Measurements from ENCODE around the gene AKAP13. TPM values are rescaled to one million over a fixed set of nuclear protein-coding genes. Genes with fewer than 3 reads are reported as not detected.

Gene AKAP13
- total and polyA plus RNA-seq, 2 of the 13 experiments (the other 11 are each of a cell fraction or from before 2014, with no cell fraction given), result 6.7 to 27.1 TPM

- peak; percentile 32; the same call in 1 of the 2 replicates for TF ChIP-seq ARID5B (CRISPR knock-in tag; IDR thresholded peaks at IDR 0.05)
- TF ChIP-seq ZNF317 (CRISPR knock-in tag; IDR thresholded peaks at IDR 0.05), result no peak
- TF ChIP-seq ZNF235 (CRISPR knock-in tag; IDR thresholded peaks at IDR 0.05; ENCODE audit: borderline replicate concordance), result no peak
- no peak for TF ChIP-seq ZNF263 (CRISPR knock-in tag; IDR thresholded peaks at IDR 0.05)
- TF ChIP-seq KLF9 (CRISPR knock-in tag; IDR thresholded peaks at IDR 0.05; ENCODE audit: low read depth), result no peak
- TF ChIP-seq ZNF746 (CRISPR knock-in tag; IDR thresholded peaks at IDR 0.05), result no peak
- TF ChIP-seq ZNF816 (CRISPR knock-in tag; IDR thresholded peaks at IDR 0.05; ENCODE audit: borderline replicate concordance), result no peak
- TF ChIP-seq ZNF576 (CRISPR knock-in tag; IDR thresholded peaks at IDR 0.05), result no peak
- TF ChIP-seq ZNF770 (CRISPR knock-in tag; IDR thresholded peaks at IDR 0.05), result no peak
- no peak for TF ChIP-seq SMAD9 (CRISPR knock-in tag; IDR thresholded peaks at IDR 0.05)
- TF ChIP-seq FLYWCH1 (CRISPR knock-in tag; IDR thresholded peaks at IDR 0.05), result no peak
- peak; percentile 66 for TF ChIP-seq POGZ (CRISPR knock-in tag; IDR thresholded peaks at IDR 0.05)
- TF ChIP-seq, protein P1, sequence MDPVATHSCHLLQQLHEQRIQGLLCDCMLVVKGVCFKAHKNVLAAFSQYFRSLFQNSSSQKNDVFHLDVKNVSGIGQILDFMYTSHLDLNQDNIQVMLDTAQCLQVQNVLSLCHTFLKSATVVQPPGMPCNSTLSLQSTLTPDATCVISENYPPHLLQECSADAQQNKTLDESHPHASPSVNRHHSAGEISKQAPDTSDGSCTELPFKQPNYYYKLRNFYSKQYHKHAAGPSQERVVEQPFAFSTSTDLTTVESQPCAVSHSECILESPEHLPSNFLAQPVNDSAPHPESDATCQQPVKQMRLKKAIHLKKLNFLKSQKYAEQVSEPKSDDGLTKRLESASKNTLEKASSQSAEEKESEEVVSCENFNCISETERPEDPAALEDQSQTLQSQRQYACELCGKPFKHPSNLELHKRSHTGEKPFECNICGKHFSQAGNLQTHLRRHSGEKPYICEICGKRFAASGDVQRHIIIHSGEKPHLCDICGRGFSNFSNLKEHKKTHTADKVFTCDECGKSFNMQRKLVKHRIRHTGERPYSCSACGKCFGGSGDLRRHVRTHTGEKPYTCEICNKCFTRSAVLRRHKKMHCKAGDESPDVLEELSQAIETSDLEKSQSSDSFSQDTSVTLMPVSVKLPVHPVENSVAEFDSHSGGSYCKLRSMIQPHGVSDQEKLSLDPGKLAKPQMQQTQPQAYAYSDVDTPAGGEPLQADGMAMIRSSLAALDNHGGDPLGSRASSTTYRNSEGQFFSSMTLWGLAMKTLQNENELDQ (CRISPR knock-in tag; IDR thresholded peaks at IDR 0.05; ENCODE audit: borderline replicate concordance), result no peak
- TF ChIP-seq ELF3 (CRISPR knock-in tag; IDR thresholded peaks at IDR 0.05), result no peak
- TF ChIP-seq ZNF7 (CRISPR knock-in tag; IDR thresholded peaks at IDR 0.05), result no peak
- TF ChIP-seq SMAD3 (CRISPR knock-in tag; IDR thresholded peaks at IDR 0.05), result no peak
- peak; percentile 85 for TF ChIP-seq CEBPG (CRISPR knock-in tag; IDR thresholded peaks at IDR 0.05)
- TF ChIP-seq, protein P2, sequence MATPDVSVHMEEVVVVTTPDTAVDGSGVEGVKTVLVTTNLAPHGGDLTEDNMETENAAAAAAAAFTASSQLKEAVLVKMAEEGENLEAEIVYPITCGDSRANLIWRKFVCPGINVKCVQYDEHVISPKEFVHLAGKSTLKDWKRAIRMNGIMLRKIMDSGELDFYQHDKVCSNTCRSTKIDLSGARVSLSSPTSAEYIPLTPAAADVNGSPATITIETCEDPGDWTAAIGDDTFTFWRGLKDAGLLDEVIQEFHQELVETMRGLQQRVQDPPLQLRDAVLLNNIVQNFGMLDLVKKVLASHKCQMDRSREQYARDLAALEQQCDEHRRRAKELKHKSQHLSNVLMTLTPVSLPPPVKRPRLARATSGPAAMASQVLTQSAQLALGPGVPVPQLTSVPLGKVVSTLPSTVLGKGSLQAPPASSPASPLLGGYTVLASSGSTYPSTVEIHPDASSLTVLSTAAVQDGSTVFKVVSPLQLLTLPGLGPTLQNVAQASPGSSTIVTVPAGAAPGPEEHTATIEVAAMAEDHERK (CRISPR knock-in tag; IDR thresholded peaks at IDR 0.05; ENCODE audit: low read depth), result no peak
- no peak for TF ChIP-seq MIER2 (CRISPR knock-in tag; IDR thresholded peaks at IDR 0.05)
- TF ChIP-seq ZNF232 (CRISPR knock-in tag; IDR thresholded peaks at IDR 0.05; ENCODE audit: borderline replicate concordance), result no peak
- TF ChIP-seq RFX5 (IDR thresholded peaks at IDR 0.05; ENCODE audit: low read depth, low read length), result no peak
- TF ChIP-seq PPARG (CRISPR knock-in tag; conservative IDR thresholded peaks at IDR 0.05), result no peak
- peak; percentile 75 for TF ChIP-seq GABPB1 (CRISPR knock-in tag; IDR thresholded peaks at IDR 0.05)
These were observed 269.0 kb downstream of the AKAP13 start (continued) for GRCh38 chr15:85649372-85649771.
